Measurements from ENCODE around the gene SLCO2A1. TPM values are rescaled to one million over a fixed set of nuclear protein-coding genes. Genes with fewer than 3 reads are reported as not detected.

SLCO2A1 gene
- total RNA-seq, 4 donors from 2014 or later: 3.3 to 18.9 (median 6.0) TPM

GRCh38 chr3:134018850-134019249 lies 10.9 kb downstream of the SLCO2A1 start:
- whole genome bisulfite sequencing, 2 donors: 71% methylated on average over 1 of the region's 1 CpG; no CpG with 5 or more reads in 1 of the 2 donors
- H3K36me3 ChIP-seq: no peaks in the 10 kb centered on the region
- H3K9me3 ChIP-seq: no peaks in the 10 kb centered on the region
- no peak overlapping the region for H3K27ac ChIP-seq
- no peak overlapping the region for H3K4me3 ChIP-seq
- intact Hi-C loops (cut with DNase I): no loop called here
- no peak for DNase-seq
- H3K4me1 ChIP-seq: peaks cover 3 to 41% (median 4%) of the 10 kb centered on the region in 3 donors
- TF ChIP-seq CTCF (IDR thresholded peaks at IDR 0.05) (no peak), POLR2A (IDR thresholded peaks at IDR 0.05) (no peak)
- H3K27me3 ChIP-seq: no peaks in the 10 kb centered on the region

- H3K9me3 ChIP-seq: no peaks in the 10 kb centered on the region
- TF ChIP-seq CTCF (IDR thresholded peaks at IDR 0.05) (no peak), POLR2A (IDR thresholded peaks at IDR 0.05) (no peak)
- peaks cover 4 to 45% (median 5%) of the 10 kb centered on the region in 3 donors for H3K4me1 ChIP-seq
- H3K4me3 ChIP-seq: no peak overlapping the region
- no peak overlapping the region for H3K27ac ChIP-seq
- H3K36me3 ChIP-seq: no peaks in the 10 kb centered on the region
- 51 to 69% methylated on average over 2 to 3 of the region's 3 CpGs for WGBS, 2 donors
- no peak for DNase-seq
- H3K27me3 ChIP-seq: no peaks in the 10 kb centered on the region
- intact Hi-C loops (cut with DNase I): no loop called here
Observed at GRCh38 chr3:134018406-134018805, 11.3 kb downstream of the SLCO2A1 start.

- no peak for DNase-seq
- no peaks in the 10 kb centered on the region for H3K36me3 ChIP-seq
- 46 to 84% methylated on average over 3 to 5 of the region's 5 CpGs for WGBS, 2 donors
Observed at GRCh38 chr3:134017490-134017889, 12.2 kb downstream of the SLCO2A1 start.

GRCh38 chr3:134014270-134014669 lies 15.5 kb downstream of the SLCO2A1 start:
- H3K27me3 ChIP-seq: no peaks in the 10 kb centered on the region
- intact Hi-C loops (cut with DNase I): no loop called here
- TF ChIP-seq CTCF (IDR thresholded peaks at IDR 0.05) (no peak), POLR2A (IDR thresholded peaks at IDR 0.05) (no peak)
- WGBS, 2 donors: 50 to 84% methylated on average over 2 of the region's 2 CpGs
- no peak overlapping the region for H3K4me3 ChIP-seq
- no peaks in the 10 kb centered on the region for H3K9me3 ChIP-seq
- no peak for DNase-seq
- no peaks in the 10 kb centered on the region for H3K36me3 ChIP-seq
- H3K27ac ChIP-seq: peak overlapping the region in 1 of 4 donors; percentile 14
- H3K4me1 ChIP-seq: peaks cover 12 to 45% (median 14%) of the 10 kb centered on the region in 3 donors

More at GRCh38 chr3:134017490-134017889, 12.2 kb downstream of the SLCO2A1 start:
- H3K4me1 ChIP-seq: peaks cover 11 to 54% (median 13%) of the 10 kb centered on the region in 3 donors
- TF ChIP-seq POLR2A (IDR thresholded peaks at IDR 0.05) (no peak), CTCF (IDR thresholded peaks at IDR 0.05) (no peak)
- no peak overlapping the region for H3K27ac ChIP-seq
- H3K4me3 ChIP-seq: no peak overlapping the region
- H3K9me3 ChIP-seq: no peaks in the 10 kb centered on the region
- H3K27me3 ChIP-seq: no peaks in the 10 kb centered on the region
- intact Hi-C loops (cut with DNase I): no loop called here

GRCh38 chr3:134013280-134013679 lies 16.4 kb downstream of the SLCO2A1 start:
- no peaks in the 10 kb centered on the region for H3K36me3 ChIP-seq
- peak overlapping the region in 1 of 4 donors; percentile 23 for H3K27ac ChIP-seq
- H3K4me1 ChIP-seq: peaks cover 12 to 41% (median 14%) of the 10 kb centered on the region in 3 donors
- no peaks in the 10 kb centered on the region for H3K27me3 ChIP-seq
- TF ChIP-seq POLR2A (IDR thresholded peaks at IDR 0.05): no peak
- no peak for TF ChIP-seq CTCF (IDR thresholded peaks at IDR 0.05)
- WGBS, 2 donors: 48 to 70% methylated on average over 3 of the region's 3 CpGs
- no peak for DNase-seq
- intact Hi-C loops (cut with DNase I): no loop called here
- H3K9me3 ChIP-seq: no peaks in the 10 kb centered on the region
- H3K4me3 ChIP-seq: no peak overlapping the region
